Activated naive CD4-positive, alpha-beta T cell treated with anti-CD3 and anti-CD28 coated beads, Interleukin-2, amount 50 U/mL, for 24 hours (primary cell): ENCODE data around the gene TRAPPC8.

Experiments
- H3K27ac Mint-ChIP-seq: one replicate; pipeline ENCODE4 v1.8.0; 2021; ENCODE audit warnings: mild to moderate bottlenecking, mixed read lengths
- H3K27me3 Mint-ChIP-seq: one replicate; pipeline ENCODE4 v1.8.0; 2021; ENCODE audit warnings: mixed read lengths
- H3K36me3 Mint-ChIP-seq: one replicate; pipeline ENCODE4 v1.8.0; 2021; ENCODE audit warnings: mixed read lengths
- H3K4me1 Mint-ChIP-seq: one replicate; pipeline ENCODE4 v1.8.0; 2021; ENCODE audit warnings: mixed read lengths
- H3K4me3 Mint-ChIP-seq: one replicate; pipeline ENCODE4 v1.8.0; 2021; ENCODE audit warnings: mild to moderate bottlenecking, mixed read lengths
- H3K9me3 Mint-ChIP-seq: one replicate; pipeline ENCODE4 v1.8.0; 2021; ENCODE audit warnings: mixed read lengths

Gene TRAPPC8

GRCh38 chr18:31798399-31798798, 144.5 kb downstream of the TRAPPC8 start:
- H3K27me3 Mint-ChIP-seq, result no peaks in the 10 kb centered on the region
- no peaks in the 10 kb centered on the region for H3K9me3 Mint-ChIP-seq
- no peak overlapping the region for H3K27ac Mint-ChIP-seq
- no peak overlapping the region for H3K4me3 Mint-ChIP-seq
- H3K36me3 Mint-ChIP-seq, result no peaks in the 10 kb centered on the region
- H3K4me1 Mint-ChIP-seq, result no peaks in the 10 kb centered on the region

GRCh38 chr18:31795747-31796146, 147.2 kb downstream of the TRAPPC8 start:
- H3K4me1 Mint-ChIP-seq, result no peaks in the 10 kb centered on the region
- no peaks in the 10 kb centered on the region for H3K36me3 Mint-ChIP-seq
- H3K9me3 Mint-ChIP-seq, result no peaks in the 10 kb centered on the region
- H3K27me3 Mint-ChIP-seq, result no peaks in the 10 kb centered on the region
- no peak overlapping the region for H3K27ac Mint-ChIP-seq
- H3K4me3 Mint-ChIP-seq, result no peak overlapping the region

GRCh38 chr18:31793531-31793930, 149.4 kb downstream of the TRAPPC8 start:
- H3K27me3 Mint-ChIP-seq, result no peaks in the 10 kb centered on the region
- H3K36me3 Mint-ChIP-seq, result no peaks in the 10 kb centered on the region
- H3K4me3 Mint-ChIP-seq, result no peak overlapping the region
- no peaks in the 10 kb centered on the region for H3K9me3 Mint-ChIP-seq
- no peaks in the 10 kb centered on the region for H3K4me1 Mint-ChIP-seq
- no peak overlapping the region for H3K27ac Mint-ChIP-seq

- Mint-ChIP-seq H3K9me3 (no peaks in the 10 kb centered on the region), H3K36me3 (no peaks in the 10 kb centered on the region), H3K4me3 (no peak overlapping the region), H3K27me3 (no peaks in the 10 kb centered on the region), H3K27ac (no peak overlapping the region), H3K4me1 (no peaks in the 10 kb centered on the region)
Observed at GRCh38 chr18:31792580-31792911, 150.4 kb downstream of the TRAPPC8 start.

- Mint-ChIP-seq H3K36me3 (no peaks in the 10 kb centered on the region), H3K27ac (no peak overlapping the region), H3K4me3 (no peak overlapping the region), H3K4me1 (no peaks in the 10 kb centered on the region), H3K9me3 (no peaks in the 10 kb centered on the region), H3K27me3 (no peaks in the 10 kb centered on the region)
Observed at GRCh38 chr18:31791817-31792579, 150.9 kb downstream of the TRAPPC8 start.

GRCh38 chr18:31789409-31789808, 153.5 kb downstream of the TRAPPC8 start:
- Mint-ChIP-seq H3K27ac (no peak overlapping the region), H3K4me3 (no peak overlapping the region), H3K27me3 (no peaks in the 10 kb centered on the region), H3K4me1 (no peaks in the 10 kb centered on the region), H3K9me3 (no peaks in the 10 kb centered on the region), H3K36me3 (no peaks in the 10 kb centered on the region)

GRCh38 chr18:31783059-31783458, 159.9 kb downstream of the TRAPPC8 start:
- Mint-ChIP-seq H3K36me3 (peaks cover 5% of the 10 kb centered on the region), H3K4me1 (no peaks in the 10 kb centered on the region), H3K27me3 (peaks cover 4% of the 10 kb centered on the region), H3K4me3 (no peak overlapping the region), H3K9me3 (peaks cover 14% of the 10 kb centered on the region), H3K27ac (no peak overlapping the region)
